HEK293 (cell line): ENCODE data around the gene RAP1B.

Experiments
- CTCF ChIA-PET: fragments of 350-600 bp; formaldehyde crosslinking; extraction: SDS; loops from one replicate; lab custom pipeline; 2021; ENCODE audit warnings: antibody characterized with exemption; lab: Yijun Ruan, JAX
- POLR2A ChIA-PET: fragments of 300-600 bp; formaldehyde crosslinking; extraction: SDS; loops from one replicate; lab custom pipeline; 2020; ENCODE audit warnings: antibody characterized with exemption, inconsistent platforms; lab: Yijun Ruan, JAX
- H3K27ac ChIP-seq: fragments of 200-500 bp; sonication (Bioruptor generic); 2 replicates; pipeline ENCODE4 v1.5.1; 2014; ENCODE audit warnings: low read depth, low read length, control low read depth, inconsistent platforms; ENCODE audit errors: extremely low read depth
- H3K36me3 ChIP-seq, 2 experiments: fragments of 200-500 bp in 1 of 2; sonication (Bioruptor generic) in 1 of 2; 1 replicate in 1 of 2; 2 replicates in 1 of 2; pipeline ENCODE4 v1.5.1; 2014 to 2017; ENCODE audit warnings: inconsistent platforms in 2 of 2, low read length in 2 of 2; ENCODE audit not compliant: control insufficient read depth in 2 of 2, insufficient read depth in 1 of 2
- H3K4me1 ChIP-seq: fragments of 200-500 bp; sonication (Bioruptor generic); 2 replicates; pipeline ENCODE4 v1.5.1; 2014; ENCODE audit warnings: mild to moderate bottlenecking, low read length, inconsistent platforms; ENCODE audit not compliant: control insufficient read depth, insufficient read depth
- H3K4me3 ChIP-seq: 2 replicates; pipeline ENCODE4 v1.5.1; 2011; ENCODE audit warnings: low read depth, mild to moderate bottlenecking, control low read depth, low read length, moderate library complexity
- H3K9me3 ChIP-seq: fragments of 200-500 bp; sonication (Bioruptor generic); 2 replicates; pipeline ENCODE4 v1.5.1; 2014; ENCODE audit warnings: low read depth, low read length, inconsistent platforms; ENCODE audit not compliant: control insufficient read depth, insufficient read depth
- GLI2 ChIP-seq: fragments of 450-650 bp; formaldehyde crosslinking; IDR thresholded peaks from 2 replicates; pipeline ENCODE4; 2017; ENCODE audit warnings: missing biosample characterization, missing genetic modification characterization, low read depth, borderline replicate concordance
- GLIS2 ChIP-seq: fragments of 450-650 bp; formaldehyde crosslinking; IDR thresholded peaks from 2 replicates; pipeline ENCODE4 v1.5.1; 2016; ENCODE audit warnings: missing biosample characterization, missing genetic modification characterization
- PRDM1 ChIP-seq: fragments of 450-650 bp; formaldehyde crosslinking; IDR thresholded peaks from 2 replicates; pipeline ENCODE4; 2016; ENCODE audit warnings: missing biosample characterization, missing genetic modification characterization
- SP2 ChIP-seq: fragments of 450-650 bp; formaldehyde crosslinking; IDR thresholded peaks from 2 replicates; pipeline ENCODE4 v1.5.1; 2016; ENCODE audit warnings: missing biosample characterization, missing genetic modification characterization
- ZBTB11 ChIP-seq: fragments of 450-650 bp; formaldehyde crosslinking; conservative IDR thresholded peaks from 2 replicates; pipeline ENCODE4 v1.5.1; 2016; ENCODE audit warnings: low read depth, missing biosample characterization, missing genetic modification characterization
- ZBTB20 ChIP-seq: fragments of 450-650 bp; formaldehyde crosslinking; IDR thresholded peaks from 2 replicates; pipeline ENCODE4 v1.5.1; 2016; ENCODE audit warnings: missing biosample characterization, missing genetic modification characterization
- ZBTB21 ChIP-seq: fragments of 450-650 bp; formaldehyde crosslinking; IDR thresholded peaks from 2 replicates; pipeline ENCODE4 v1.5.1; 2017; ENCODE audit warnings: missing biosample characterization, missing genetic modification characterization
- ZBTB8A ChIP-seq: fragments of 450-650 bp; formaldehyde crosslinking; IDR thresholded peaks from 2 replicates; pipeline ENCODE4 v1.5.1; 2016; ENCODE audit warnings: missing biosample characterization, missing genetic modification characterization
- ZFP69B ChIP-seq: fragments of 450-650 bp; formaldehyde crosslinking; IDR thresholded peaks from 2 replicates; pipeline ENCODE4 v1.5.1; 2016; ENCODE audit warnings: missing biosample characterization, missing genetic modification characterization
- ZIC2 ChIP-seq: fragments of 450-650 bp; formaldehyde crosslinking; IDR thresholded peaks from 2 replicates; pipeline ENCODE4 v1.5.1; 2016; ENCODE audit warnings: missing biosample characterization, missing genetic modification characterization
- ZNF335 ChIP-seq: fragments of 450-650 bp; formaldehyde crosslinking; conservative IDR thresholded peaks from 2 replicates; pipeline ENCODE4 v1.5.1; 2016; ENCODE audit warnings: missing biosample characterization, missing genetic modification characterization
- ZNF341 ChIP-seq: fragments of 450-650 bp; formaldehyde crosslinking; IDR thresholded peaks from 2 replicates; pipeline ENCODE4; 2016; ENCODE audit warnings: low read depth, missing biosample characterization, missing genetic modification characterization
- ZNF394 ChIP-seq: fragments of 450-650 bp; formaldehyde crosslinking; IDR thresholded peaks from 2 replicates; pipeline ENCODE4 v1.5.1; 2016; ENCODE audit warnings: missing biosample characterization, missing genetic modification characterization, mild to moderate bottlenecking, moderate library complexity, borderline replicate concordance
- ZNF398 ChIP-seq: fragments of 450-650 bp; formaldehyde crosslinking; IDR thresholded peaks from 2 replicates; pipeline ENCODE4 v1.5.1; 2017; ENCODE audit warnings: missing biosample characterization, missing genetic modification characterization
- ZNF416 ChIP-seq: fragments of 450-650 bp; formaldehyde crosslinking; IDR thresholded peaks from 2 replicates; pipeline ENCODE4 v1.5.1; 2016; ENCODE audit warnings: missing biosample characterization, missing genetic modification characterization
- ZNF518A ChIP-seq: fragments of 450-650 bp; formaldehyde crosslinking; conservative IDR thresholded peaks from 2 replicates; pipeline ENCODE4 v1.5.1; 2016; ENCODE audit warnings: low read depth, missing biosample characterization, missing genetic modification characterization
- ZNF692 ChIP-seq: fragments of 450-650 bp; formaldehyde crosslinking; IDR thresholded peaks from 2 replicates; pipeline ENCODE4 v1.5.1; 2016; ENCODE audit warnings: missing biosample characterization, missing genetic modification characterization
- TF ChIP-seq, protein P1 (sequence below): fragments of 450-650 bp; formaldehyde crosslinking; IDR thresholded peaks from 2 replicates; pipeline ENCODE4 v1.5.1; 2016; ENCODE audit warnings: missing biosample characterization, missing genetic modification characterization

RAP1B gene

GRCh38 chr12:68611094-68611805, 551 bp downstream of the RAP1B start:
- Histone ChIP-seq H3K36me3 (peaks cover 0 to 3% of the 10 kb centered on the region in 2 experiments; a peak in 2 of 3 replicates), H3K4me1 (peaks cover 10% of the 10 kb centered on the region), H3K27ac (peak overlapping the region; percentile 87), H3K4me3 (peak overlapping the region; percentile 86), H3K9me3 (no peaks in the 10 kb centered on the region)
- POLR2A ChIA-PET: interaction anchor here (0.6 to 1.8 kb wide), 10 partner anchors 27 to 246 kb away, joined by 3 to 15 read pairs (median 4); no protein-coding TSS in a partner anchor
- TF ChIP-seq ZNF518A (tag by site-specific recombination) (no peak), ZNF335 (peak; percentile 59), ZNF394 (tag by site-specific recombination) (peak; percentile 57; the same call in 1 of the 2 replicates), ZBTB11 (peak; percentile 26; the same call in 1 of the 2 replicates), ZFP69B (tag by site-specific recombination) (0 out of 2 replicates have a peak, but pooled peaks have one; percentile 28), ZNF692 (tag by site-specific recombination) (peak; percentile 61), ZBTB21 (no peak), SP2 (tag by site-specific recombination) (peak; percentile 44), GLIS2 (peak; percentile 21; the same call in 1 of the 2 replicates), ZBTB20 (tag by site-specific recombination) (peak; percentile 89), ZNF416 (tag by site-specific recombination) (no peak), ZIC2 (tag by site-specific recombination) (0 out of 2 replicates have a peak, but pooled peaks have one; percentile 18), ZNF398 (tag by site-specific recombination) (peak; percentile 52), ZBTB8A (tag by site-specific recombination) (peak; percentile 95), PRDM1 (peak; percentile 98), ZNF341 (tag by site-specific recombination) (peak; percentile 50), GLI2 (no peak)
- TF ChIP-seq, protein P1, sequence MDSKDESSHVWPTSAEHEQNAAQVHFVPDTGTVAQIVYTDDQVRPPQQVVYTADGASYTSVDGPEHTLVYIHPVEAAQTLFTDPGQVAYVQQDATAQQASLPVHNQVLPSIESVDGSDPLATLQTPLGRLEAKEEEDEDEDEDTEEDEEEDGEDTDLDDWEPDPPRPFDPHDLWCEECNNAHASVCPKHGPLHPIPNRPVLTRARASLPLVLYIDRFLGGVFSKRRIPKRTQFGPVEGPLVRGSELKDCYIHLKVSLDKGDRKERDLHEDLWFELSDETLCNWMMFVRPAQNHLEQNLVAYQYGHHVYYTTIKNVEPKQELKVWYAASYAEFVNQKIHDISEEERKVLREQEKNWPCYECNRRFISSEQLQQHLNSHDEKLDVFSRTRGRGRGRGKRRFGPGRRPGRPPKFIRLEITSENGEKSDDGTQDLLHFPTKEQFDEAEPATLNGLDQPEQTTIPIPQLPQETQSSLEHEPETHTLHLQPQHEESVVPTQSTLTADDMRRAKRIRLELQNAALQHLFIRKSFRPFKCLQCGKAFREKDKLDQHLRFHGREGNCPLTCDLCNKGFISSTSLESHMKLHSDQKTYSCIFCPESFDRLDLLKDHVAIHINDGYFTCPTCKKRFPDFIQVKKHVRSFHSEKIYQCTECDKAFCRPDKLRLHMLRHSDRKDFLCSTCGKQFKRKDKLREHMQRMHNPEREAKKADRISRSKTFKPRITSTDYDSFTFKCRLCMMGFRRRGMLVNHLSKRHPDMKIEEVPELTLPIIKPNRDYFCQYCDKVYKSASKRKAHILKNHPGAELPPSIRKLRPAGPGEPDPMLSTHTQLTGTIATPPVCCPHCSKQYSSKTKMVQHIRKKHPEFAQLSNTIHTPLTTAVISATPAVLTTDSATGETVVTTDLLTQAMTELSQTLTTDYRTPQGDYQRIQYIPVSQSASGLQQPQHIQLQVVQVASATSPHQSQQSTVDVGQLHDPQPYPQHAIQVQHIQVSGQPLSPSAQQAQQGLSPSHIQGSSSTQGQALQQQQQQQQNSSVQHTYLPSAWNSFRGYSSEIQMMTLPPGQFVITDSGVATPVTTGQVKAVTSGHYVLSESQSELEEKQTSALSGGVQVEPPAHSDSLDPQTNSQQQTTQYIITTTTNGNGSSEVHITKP (tag by site-specific recombination): peak; percentile 66
- CTCF ChIA-PET: no interaction called here
